ENCODE measurements around the gene TMEM250.
"Not testable (repeated sequence)": the region's sequence is repeated elsewhere in the genome, so short reads cannot be mapped to it uniquely, and the experiment has no call there.

TMEM250 gene

GRCh38 chr9:136110082-136111061 lies 8.3 kb downstream of the TMEM250 start:
- ATAC-seq (replicated peaks; ENCODE audit: extremely low read depth, poor library complexity, severe bottlenecking): peak; percentile 48
- Mint-ChIP-seq H3K9me3 (no peaks in the 10 kb centered on the region), H3K27ac (ENCODE audit: low read depth) (peak overlapping the region; percentile 80), H3K36me3 (ENCODE audit: insufficient read depth) (peaks cover 9% of the 10 kb centered on the region), H3K4me1 (peaks cover 47% of the 10 kb centered on the region), H3K27me3 (no peaks in the 10 kb centered on the region), H3K4me3 (peak overlapping the region; percentile 84)
- no peak for DNase-seq (ENCODE audit: low spot score in 2 of 2)

DNA sequence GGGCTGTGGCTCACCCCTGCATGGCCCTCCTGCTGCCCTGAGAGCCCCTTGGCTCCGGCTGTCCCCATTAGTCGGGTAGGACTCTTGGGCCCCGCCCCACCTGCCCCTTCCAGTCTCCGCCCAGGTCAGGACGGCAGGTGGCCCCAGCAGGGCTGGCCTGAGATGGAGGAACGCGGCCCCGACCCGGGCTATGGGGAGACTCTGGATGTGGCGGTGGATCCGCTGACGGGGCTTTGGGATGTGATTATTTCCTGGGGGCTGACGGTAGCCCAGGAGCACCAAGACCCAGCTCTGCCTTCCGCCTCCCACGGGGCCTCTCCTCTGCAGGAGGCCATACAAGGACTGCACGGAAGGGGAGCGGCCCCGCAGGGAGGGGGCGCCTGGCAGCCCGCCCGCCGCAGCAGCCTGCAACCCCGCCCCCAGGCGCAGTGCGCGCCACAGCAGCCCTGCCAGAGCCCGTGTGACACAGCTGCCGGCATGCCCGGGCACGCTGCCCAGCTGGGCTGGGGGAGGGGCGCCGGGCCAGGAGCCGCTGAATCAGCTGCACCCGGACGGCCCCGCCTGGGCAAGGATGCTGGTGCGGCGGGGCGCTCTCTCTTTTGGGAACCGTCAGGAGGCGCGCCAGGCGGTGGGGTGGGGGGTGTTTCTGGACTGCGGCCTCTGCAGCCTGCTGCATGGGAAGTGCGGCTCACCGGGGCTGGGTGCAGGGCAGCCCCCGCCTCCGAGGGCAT lies 9.2 kb downstream of the TMEM250 start:
- Mint-ChIP-seq H3K36me3 (ENCODE audit: insufficient read depth) (peaks cover 7% of the 10 kb centered on the region), H3K27ac (ENCODE audit: low read depth) (peak overlapping the region; percentile 46), H3K9me3 (no peaks in the 10 kb centered on the region), H3K4me1 (peaks cover 47% of the 10 kb centered on the region), H3K4me3 (peak overlapping the region; percentile 84), H3K27me3 (no peaks in the 10 kb centered on the region)
- ATAC-seq (replicated peaks; ENCODE audit: extremely low read depth, poor library complexity, severe bottlenecking) (peak; percentile 93), DNase-seq (ENCODE audit: low spot score in 2 of 2) (peak; percentile 76 to 87)

- Mint-ChIP-seq H3K4me1 (peaks cover 47% of the 10 kb centered on the region), H3K27me3 (no peaks in the 10 kb centered on the region), H3K27ac (ENCODE audit: low read depth) (peak overlapping the region; percentile 46), H3K9me3 (no peaks in the 10 kb centered on the region), H3K4me3 (peak overlapping the region; percentile 84), H3K36me3 (ENCODE audit: insufficient read depth) (peaks cover 4% of the 10 kb centered on the region)
- ATAC-seq (replicated peaks; ENCODE audit: extremely low read depth, poor library complexity, severe bottlenecking) (no peak), DNase-seq (ENCODE audit: low spot score in 2 of 2) (no peak)
These were observed 9.9 kb downstream of the TMEM250 start for GRCh38 chr9:136108648-136109266.

DNA sequence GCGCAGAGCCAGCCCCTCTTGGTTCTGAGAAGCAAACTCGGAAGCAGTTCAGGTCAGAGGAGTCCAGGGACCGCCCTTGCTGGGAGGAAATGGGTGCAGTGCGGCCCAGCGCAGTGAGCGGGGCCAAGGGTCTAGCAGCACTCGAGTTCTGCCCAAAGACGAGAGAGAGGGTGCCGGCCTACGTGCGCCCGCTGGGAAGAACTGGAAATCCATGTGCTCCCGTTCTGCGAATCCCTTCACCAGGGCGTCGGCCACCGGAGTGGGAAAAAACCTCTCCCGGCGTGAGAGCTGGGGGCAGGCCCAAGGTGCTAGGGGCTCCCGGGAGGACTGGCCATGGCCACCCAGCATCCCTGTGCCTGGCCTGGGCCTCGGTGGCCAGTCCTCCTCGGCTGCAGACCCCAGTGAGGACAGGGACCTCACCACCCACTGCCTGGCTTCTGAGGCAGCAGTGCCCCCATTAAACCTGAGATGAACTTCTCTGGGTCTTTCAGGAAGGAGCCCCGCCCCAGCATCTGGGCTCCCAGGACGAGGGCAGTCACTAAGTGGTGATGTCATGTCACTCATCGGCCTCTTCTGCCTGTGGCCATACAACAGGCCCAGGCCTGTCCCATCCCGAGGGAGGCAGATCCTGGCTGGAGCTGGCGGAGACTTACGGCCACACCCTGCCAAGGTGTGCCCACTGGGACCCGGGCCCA lies 10.6 kb downstream of the TMEM250 start:
- Mint-ChIP-seq H3K27ac (ENCODE audit: low read depth) (peak overlapping the region; percentile 88), H3K4me3 (peak overlapping the region; percentile 84), H3K27me3 (no peaks in the 10 kb centered on the region), H3K4me1 (peaks cover 40% of the 10 kb centered on the region), H3K36me3 (ENCODE audit: insufficient read depth) (peaks cover 4% of the 10 kb centered on the region), H3K9me3 (no peaks in the 10 kb centered on the region)
- no peak for ATAC-seq (replicated peaks; ENCODE audit: extremely low read depth, poor library complexity, severe bottlenecking)
- DNase-seq (ENCODE audit: low spot score in 2 of 2): no peak

- Mint-ChIP-seq H3K27me3 (no peaks in the 10 kb centered on the region), H3K4me3 (peak overlapping the region; percentile 84), H3K4me1 (peaks cover 39% of the 10 kb centered on the region), H3K9me3 (no peaks in the 10 kb centered on the region), H3K36me3 (ENCODE audit: insufficient read depth) (peaks cover 4% of the 10 kb centered on the region), H3K27ac (ENCODE audit: low read depth) (peak overlapping the region; percentile 88)
- ATAC-seq (replicated peaks; ENCODE audit: extremely low read depth, poor library complexity, severe bottlenecking) (peak; percentile 30), DNase-seq (ENCODE audit: low spot score in 2 of 2) (no peak)
These were observed 11.3 kb downstream of the TMEM250 start for GRCh38 chr9:136107155-136107952.

DNA sequence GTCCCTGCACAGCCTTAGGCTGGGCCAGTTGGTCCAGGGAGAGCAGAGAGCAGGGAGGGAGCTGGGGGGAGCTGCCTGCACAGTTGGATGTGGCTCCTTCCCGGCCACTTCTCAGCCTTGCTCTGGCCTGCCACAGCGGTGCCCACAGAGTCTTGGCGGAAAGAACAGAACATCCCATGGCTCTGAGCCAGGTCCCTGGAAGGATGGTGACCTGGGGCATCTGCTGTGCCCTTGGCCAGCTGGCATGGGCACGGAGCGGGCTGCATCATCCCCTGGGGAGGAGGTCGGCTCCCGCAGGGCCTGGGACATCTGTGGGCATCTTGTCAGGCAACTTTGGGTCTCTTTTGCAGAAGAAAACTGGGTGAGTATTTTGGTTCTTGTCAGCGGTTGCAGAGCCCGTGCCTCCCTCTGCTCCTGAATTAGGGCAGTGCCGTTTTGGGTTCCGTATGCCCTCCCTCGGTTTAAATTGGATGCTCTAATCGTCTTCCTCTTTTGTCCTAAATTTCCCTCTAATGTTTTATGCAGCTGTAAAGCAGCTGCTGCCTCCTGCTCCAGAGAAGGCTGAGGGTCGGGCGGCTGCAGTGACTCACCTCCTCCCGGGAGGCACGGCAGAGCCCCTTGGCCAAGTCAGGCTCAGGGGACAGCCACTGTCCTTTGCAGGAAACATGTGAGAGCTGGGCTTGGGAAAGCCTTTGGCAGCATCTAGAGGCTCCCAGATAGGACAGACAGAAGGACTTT lies 13.1 kb downstream of the TMEM250 start:
- DNase-seq (ENCODE audit: low spot score in 2 of 2): no peak
- H3K36me3 Mint-ChIP-seq (ENCODE audit: insufficient read depth): peaks cover 6% of the 10 kb centered on the region
- H3K4me1 Mint-ChIP-seq: peaks cover 30% of the 10 kb centered on the region
- no peaks in the 10 kb centered on the region for H3K9me3 Mint-ChIP-seq
- no peak for ATAC-seq (replicated peaks; ENCODE audit: extremely low read depth, poor library complexity, severe bottlenecking)
- H3K27ac Mint-ChIP-seq (ENCODE audit: low read depth): peak overlapping the region; percentile 88
- H3K4me3 Mint-ChIP-seq: peak overlapping the region; percentile 84
- no peaks in the 10 kb centered on the region for H3K27me3 Mint-ChIP-seq

- H3K27ac Mint-ChIP-seq (ENCODE audit: low read depth): no peak overlapping the region
- H3K4me1 Mint-ChIP-seq: peaks cover 26% of the 10 kb centered on the region
- ATAC-seq (replicated peaks; ENCODE audit: extremely low read depth, poor library complexity, severe bottlenecking) (no peak), DNase-seq (ENCODE audit: low spot score in 2 of 2) (no peak)
- no peaks in the 10 kb centered on the region for H3K27me3 Mint-ChIP-seq
- peaks cover 6% of the 10 kb centered on the region for H3K36me3 Mint-ChIP-seq (ENCODE audit: insufficient read depth)
- H3K9me3 Mint-ChIP-seq: no peaks in the 10 kb centered on the region
- no peak overlapping the region for H3K4me3 Mint-ChIP-seq
These were observed 13.8 kb downstream of the TMEM250 start for GRCh38 chr9:136104916-136105315.

DNA sequence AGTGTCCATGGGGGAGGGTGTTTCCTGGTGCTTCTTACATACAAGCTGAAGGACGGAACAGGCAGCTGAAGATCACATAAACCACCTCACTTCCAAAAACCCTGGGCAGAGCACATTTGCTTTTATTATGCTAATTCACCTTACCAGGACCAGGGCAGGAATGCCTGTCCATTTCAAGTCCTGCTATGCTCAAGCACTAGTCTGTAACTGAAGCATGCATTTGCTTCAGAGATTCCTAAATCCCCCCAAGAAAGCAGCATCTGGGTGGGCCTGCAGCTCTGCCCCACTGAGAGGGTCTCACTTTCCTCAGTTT lies 14.2 kb downstream of the TMEM250 start:
- DNase-seq (ENCODE audit: low spot score in 2 of 2) (no peak), ATAC-seq (replicated peaks; ENCODE audit: extremely low read depth, poor library complexity, severe bottlenecking) (no peak)
- Mint-ChIP-seq H3K4me3 (no peak overlapping the region), H3K4me1 (peaks cover 24% of the 10 kb centered on the region), H3K27me3 (no peaks in the 10 kb centered on the region), H3K27ac (ENCODE audit: low read depth) (no peak overlapping the region), H3K36me3 (ENCODE audit: insufficient read depth) (peaks cover 6% of the 10 kb centered on the region), H3K9me3 (no peaks in the 10 kb centered on the region)

DNA sequence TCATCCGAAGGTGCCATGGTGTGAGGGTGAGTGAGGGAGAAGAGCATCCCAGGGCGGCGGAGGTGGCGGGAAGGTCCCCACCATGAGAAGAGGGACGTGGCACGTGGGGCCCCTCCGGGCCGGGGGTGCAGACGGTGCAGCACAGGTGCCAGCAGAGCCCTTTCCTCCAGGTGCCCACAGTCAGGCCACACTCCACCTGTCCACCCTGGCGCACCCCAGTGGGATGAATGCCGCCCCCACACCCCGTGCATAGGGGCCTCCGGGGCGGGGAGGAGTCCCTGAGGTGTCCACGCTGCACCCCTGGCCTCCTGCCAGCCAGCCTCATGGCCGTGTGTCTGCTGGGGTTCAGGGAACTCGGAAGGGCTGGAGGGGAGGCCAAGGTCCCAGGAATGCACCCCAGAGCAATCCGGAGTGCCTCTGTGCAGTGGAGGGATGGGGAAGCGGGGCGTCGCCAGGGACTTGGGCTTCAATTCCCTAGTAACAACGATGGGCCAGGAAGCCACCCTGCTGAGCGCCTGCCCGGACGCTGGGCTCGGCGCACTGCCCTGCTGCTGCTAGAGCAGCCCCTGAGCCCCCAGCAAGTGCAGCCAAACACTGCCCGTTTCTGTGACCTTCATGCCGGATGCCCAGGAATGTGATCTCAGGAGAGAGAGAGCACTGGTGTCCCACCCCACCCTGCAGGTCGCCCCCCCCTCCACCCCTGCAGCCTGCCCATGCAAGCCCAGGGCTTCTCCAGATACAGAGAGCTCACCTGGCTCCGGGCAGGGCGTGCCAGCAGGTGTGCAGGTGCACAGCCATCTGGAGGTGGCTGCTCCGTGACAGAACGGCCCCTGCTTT lies 14.8 kb downstream of the TMEM250 start:
- Mint-ChIP-seq H3K4me3 (no peak overlapping the region), H3K36me3 (ENCODE audit: insufficient read depth) (peaks cover 6% of the 10 kb centered on the region), H3K27ac (ENCODE audit: low read depth) (no peak overlapping the region)

DNA sequence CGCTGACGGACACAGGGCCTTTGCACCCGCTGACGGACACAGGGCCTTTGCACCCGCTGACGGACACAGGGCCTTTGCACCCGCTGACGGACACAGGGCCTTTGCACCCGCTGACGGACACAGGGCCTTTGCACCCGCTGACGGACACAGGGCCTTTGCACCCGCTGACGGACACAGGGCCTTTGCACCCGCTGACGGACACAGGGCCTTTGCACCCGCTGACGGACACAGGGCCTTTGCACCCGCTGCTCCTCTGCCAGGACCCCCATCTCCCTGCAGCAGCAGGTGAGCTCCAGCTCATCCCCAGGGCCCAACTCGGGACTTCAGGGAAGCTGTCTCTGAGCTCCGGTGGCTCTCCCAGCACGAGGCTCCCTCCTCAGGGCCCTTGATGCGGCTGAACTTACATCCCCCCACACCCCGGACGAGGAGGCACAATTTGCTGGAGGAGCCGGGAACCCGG lies 17.0 kb downstream of the TMEM250 start:
- H3K4me3 Mint-ChIP-seq; ATAC-seq (replicated peaks; ENCODE audit: extremely low read depth, poor library complexity, severe bottlenecking): not testable (repeated sequence)
- peaks cover 26% of the 10 kb centered on the region for H3K4me1 Mint-ChIP-seq

More for the DNA sequence above, 14.8 kb downstream of the TMEM250 start:
- Mint-ChIP-seq H3K9me3 (no peaks in the 10 kb centered on the region), H3K27me3 (no peaks in the 10 kb centered on the region), H3K4me1 (peaks cover 30% of the 10 kb centered on the region)
- no peak for ATAC-seq (replicated peaks; ENCODE audit: extremely low read depth, poor library complexity, severe bottlenecking)
- DNase-seq (ENCODE audit: low spot score in 2 of 2): no peak

More for the DNA sequence above, 17.0 kb downstream of the TMEM250 start:
- not testable (repeated sequence) for H3K36me3 Mint-ChIP-seq (ENCODE audit: insufficient read depth); DNase-seq (ENCODE audit: low spot score in 2 of 2); H3K27ac Mint-ChIP-seq (ENCODE audit: low read depth); H3K27me3 Mint-ChIP-seq; H3K9me3 Mint-ChIP-seq

All from central memory CD8-positive, alpha-beta T cell (primary cell).